ENCODE data around the gene MED26. TPM values are rescaled to one million over a fixed set of nuclear protein-coding genes. Genes with fewer than 3 reads are reported as not detected.

Gene MED26
- total RNA-seq, 1 donor from 2014 or later = 11.3 TPM

- peaks cover 0 to 97% of the 10 kb centered on the region in 2 donors for H3K36me3 ChIP-seq
- intact Hi-C loops (cut with DNase I) = no loop called here
- H3K4me3 ChIP-seq = no peak overlapping the region
- H3K27me3 ChIP-seq = no peaks in the 10 kb centered on the region
- TF ChIP-seq POLR2AphosphoS5 (IDR thresholded peaks at IDR 0.05; ENCODE audit: insufficient read depth in 1 of 2, low read depth in 1 of 2) (no peak), POLR2A (IDR thresholded peaks at IDR 0.05) (no peak)
- TF ChIP-seq, protein P1, sequence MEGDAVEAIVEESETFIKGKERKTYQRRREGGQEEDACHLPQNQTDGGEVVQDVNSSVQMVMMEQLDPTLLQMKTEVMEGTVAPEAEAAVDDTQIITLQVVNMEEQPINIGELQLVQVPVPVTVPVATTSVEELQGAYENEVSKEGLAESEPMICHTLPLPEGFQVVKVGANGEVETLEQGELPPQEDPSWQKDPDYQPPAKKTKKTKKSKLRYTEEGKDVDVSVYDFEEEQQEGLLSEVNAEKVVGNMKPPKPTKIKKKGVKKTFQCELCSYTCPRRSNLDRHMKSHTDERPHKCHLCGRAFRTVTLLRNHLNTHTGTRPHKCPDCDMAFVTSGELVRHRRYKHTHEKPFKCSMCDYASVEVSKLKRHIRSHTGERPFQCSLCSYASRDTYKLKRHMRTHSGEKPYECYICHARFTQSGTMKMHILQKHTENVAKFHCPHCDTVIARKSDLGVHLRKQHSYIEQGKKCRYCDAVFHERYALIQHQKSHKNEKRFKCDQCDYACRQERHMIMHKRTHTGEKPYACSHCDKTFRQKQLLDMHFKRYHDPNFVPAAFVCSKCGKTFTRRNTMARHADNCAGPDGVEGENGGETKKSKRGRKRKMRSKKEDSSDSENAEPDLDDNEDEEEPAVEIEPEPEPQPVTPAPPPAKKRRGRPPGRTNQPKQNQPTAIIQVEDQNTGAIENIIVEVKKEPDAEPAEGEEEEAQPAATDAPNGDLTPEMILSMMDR (IDR thresholded peaks at IDR 0.05) = no peak
- H3K4me1 ChIP-seq = no peaks in the 10 kb centered on the region
- no peaks in the 10 kb centered on the region for H3K9me3 ChIP-seq
- H3K27ac ChIP-seq = no peak overlapping the region
- DNase-seq (ENCODE audit: extremely low spot score in 2 of 2) = no peak
These were observed 100.6 kb downstream of the MED26 start for GRCh38 chr19:16527334-16527935.

DNA sequence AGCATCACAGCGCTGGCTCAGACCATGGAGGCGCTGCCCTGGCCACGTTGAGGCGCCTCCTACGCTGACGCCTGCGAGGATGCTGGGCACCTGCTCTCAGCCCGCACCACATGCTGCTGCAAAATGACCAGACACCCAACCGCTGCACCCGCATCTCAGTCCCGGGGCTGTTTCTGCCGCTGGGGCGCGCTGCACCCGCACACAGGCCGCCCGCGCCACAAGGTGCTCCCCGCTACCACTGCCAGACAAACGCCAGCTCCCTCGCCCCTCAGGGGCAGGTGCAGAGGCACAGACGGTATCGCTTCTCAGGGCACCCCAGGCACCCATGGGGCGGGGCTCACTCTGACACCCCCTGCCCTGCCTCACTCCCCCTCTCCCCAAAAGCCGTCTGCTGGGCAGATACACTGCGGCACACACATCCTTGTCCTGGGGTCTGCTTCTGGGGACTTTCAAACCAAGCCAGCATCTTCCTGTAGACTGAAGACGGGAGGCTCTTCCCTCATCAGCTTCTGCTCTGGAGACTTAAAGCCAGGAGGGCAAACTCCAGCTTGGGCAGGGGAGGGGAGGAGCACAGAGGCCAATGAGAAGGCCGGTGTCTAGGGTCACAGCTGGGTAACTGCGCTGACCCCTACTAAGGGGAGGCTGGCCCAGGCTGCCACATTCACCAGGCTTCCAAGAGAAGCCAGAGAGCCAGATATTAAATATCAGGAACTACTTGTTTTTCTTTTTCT is 102.1 kb downstream of the MED26 start:
- H3K36me3 ChIP-seq = peaks cover 0 to 97% of the 10 kb centered on the region in 2 donors
- no peaks in the 10 kb centered on the region for H3K27me3 ChIP-seq
- intact Hi-C loops (cut with DNase I) = no loop called here
- DNase-seq (ENCODE audit: extremely low spot score in 2 of 2) = no peak
- H3K4me1 ChIP-seq = no peaks in the 10 kb centered on the region
- H3K4me3 ChIP-seq = no peak overlapping the region
- TF ChIP-seq POLR2AphosphoS5 (IDR thresholded peaks at IDR 0.05; ENCODE audit: insufficient read depth in 1 of 2, low read depth in 1 of 2) (no peak), POLR2A (IDR thresholded peaks at IDR 0.05) (no peak)
- TF ChIP-seq, protein P1 (IDR thresholded peaks at IDR 0.05) = no peak
- no peak overlapping the region for H3K27ac ChIP-seq
- H3K9me3 ChIP-seq = no peaks in the 10 kb centered on the region

DNA sequence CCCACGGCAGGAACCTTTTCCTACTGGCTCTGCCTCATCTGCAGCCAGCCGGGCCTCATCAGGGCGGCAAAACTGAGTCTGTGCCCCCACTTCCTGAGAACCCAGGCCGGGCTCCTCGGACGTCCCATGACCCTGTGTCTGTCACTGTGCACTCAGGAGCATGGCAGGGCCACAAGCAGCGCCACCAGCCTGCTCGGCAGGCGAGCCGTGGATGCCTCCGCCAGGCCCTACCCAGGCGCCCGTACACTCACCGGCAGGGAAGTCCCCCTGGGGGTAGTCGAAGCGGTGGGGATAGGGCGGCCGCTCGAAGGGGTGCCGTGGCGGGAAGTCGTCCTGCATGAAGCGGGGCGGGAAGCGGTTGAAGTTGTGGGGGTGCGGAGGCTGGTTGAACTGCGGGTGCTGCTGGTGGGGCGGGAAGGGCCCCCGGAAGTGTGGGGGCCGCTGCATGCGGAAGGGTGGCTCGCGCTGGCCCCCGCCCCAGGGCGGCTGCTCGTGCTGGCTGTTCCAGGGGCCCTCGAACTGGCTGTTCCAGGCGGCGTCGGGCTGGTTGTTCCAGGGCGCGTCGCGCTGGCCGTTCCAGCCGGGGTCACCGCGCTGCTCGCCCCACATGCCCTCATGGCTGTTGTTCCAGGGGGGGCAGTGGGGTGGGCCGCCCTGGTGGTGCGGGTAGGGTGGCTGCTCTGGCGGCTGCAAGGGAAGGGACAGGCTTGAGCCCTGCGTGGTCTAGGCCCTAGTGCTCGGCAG is 102.8 kb downstream of the MED26 start:
- no peak overlapping the region for H3K27ac ChIP-seq
- H3K36me3 ChIP-seq = peaks cover 0 to 97% of the 10 kb centered on the region in 2 donors
- intact Hi-C loops (cut with DNase I) = no loop called here
- H3K9me3 ChIP-seq = no peaks in the 10 kb centered on the region
- H3K27me3 ChIP-seq = no peaks in the 10 kb centered on the region
- no peak for DNase-seq (ENCODE audit: extremely low spot score in 2 of 2)
- no peaks in the 10 kb centered on the region for H3K4me1 ChIP-seq
- TF ChIP-seq POLR2A (IDR thresholded peaks at IDR 0.05) = no peak
- TF ChIP-seq, protein P1 (IDR thresholded peaks at IDR 0.05) = no peak
- no peak for TF ChIP-seq POLR2AphosphoS5 (IDR thresholded peaks at IDR 0.05; ENCODE audit: insufficient read depth in 1 of 2, low read depth in 1 of 2)
- no peak overlapping the region for H3K4me3 ChIP-seq

Small RNA genes lying within 50 kb of the gene (small RNA-seq; reads per million reads assigned to genes)
- gene RN7SL146P = not detected

Other genes with a start within 250 kb of the MED26 start
- gene EPS15L1, start 156.2 kb downstream of the MED26 start, total RNA-seq = 34.6 TPM
- not detected for gene CALR3, start 132.0 kb downstream of the MED26 start, total RNA-seq
- gene C19orf44, start 131.8 kb downstream of the MED26 start, total RNA-seq = 7.4 TPM
- 17.2 TPM for gene CHERP, start 85.8 kb downstream of the MED26 start, total RNA-seq
- 21.6 TPM for gene SLC35E1, start 55.8 kb downstream of the MED26 start, total RNA-seq
- gene SMIM7, start 31.9 kb upstream of the MED26 start, total RNA-seq = 75.1 TPM
- gene TMEM38A, start 32.9 kb upstream of the MED26 start, total RNA-seq = 4.7 TPM
- 0.98 TPM for gene NWD1, start 91.6 kb upstream of the MED26 start, total RNA-seq
- gene SIN3B, start 201.2 kb upstream of the MED26 start, total RNA-seq = 68.5 TPM

Data from vagina (tissue), 2 donors.